ENCODE measurements around the gene FZD8.

- peak; percentile 54 for TF ChIP-seq CTCF (conservative IDR thresholded peaks at IDR 0.05; ENCODE audit: low read depth, low read length)
- TF ChIP-seq EZH2 (IDR thresholded peaks at IDR 0.05; ENCODE audit: borderline replicate concordance, low read depth, low read length, poor library complexity, severe bottlenecking): no peak
Measured at GRCh38 chr10:35642035-35642792, at the start of gene FZD8.

All from A673 (cell line).